MM.1S (cell line): ENCODE data around the gene ZNF630.

ENCODE experiments used
- DNase-seq: peaks from one replicate; pipeline ENCODE4 v3.0.0-alpha.2; 2015
- H2AFZ ChIP-seq: fragments of 300-600 bp; sonication (generic); 2 replicates; pipeline ENCODE4 v1.6.0; 2016; ENCODE audit warnings: antibody characterized with exemption, low read length
- H3F3A ChIP-seq: fragments of 300-600 bp; sonication (generic); 2 replicates; pipeline ENCODE4 v1.6.1; 2016; ENCODE audit warnings: mild to moderate bottlenecking, antibody characterized with exemption, low read length, moderate library complexity, mixed read lengths; ENCODE audit not compliant: insufficient read depth
- H3K27ac ChIP-seq: fragments of 300-600 bp; sonication (generic); 2 replicates; pipeline ENCODE4 v1.5.1; 2016; ENCODE audit warnings: mild to moderate bottlenecking, low read length
- H3K27me3 ChIP-seq: fragments of 300-600 bp; sonication (generic); replicated peaks from 2 replicates; pipeline ENCODE4 v1.6.0; 2016; ENCODE audit warnings: low read length; ENCODE audit not compliant: insufficient read depth
- H3K36me3 ChIP-seq: fragments of 300-600 bp; sonication (generic); replicated peaks from 2 replicates; pipeline ENCODE4 v1.6.1; 2016; ENCODE audit warnings: mild to moderate bottlenecking, low read length, mixed read lengths; ENCODE audit not compliant: insufficient read depth
- H3K4me1 ChIP-seq: fragments of 300-600 bp; sonication (generic); 2 replicates; pipeline ENCODE4 v1.6.1; 2016; ENCODE audit warnings: low read length, mixed read lengths
- H3K4me2 ChIP-seq: fragments of 300-600 bp; sonication (generic); 2 replicates; pipeline ENCODE4 v1.6.0; 2016; ENCODE audit warnings: low read depth, low read length
- H3K4me3 ChIP-seq: fragments of 300-600 bp; sonication (generic); 2 replicates; pipeline ENCODE4 v1.5.1; 2016; ENCODE audit warnings: low read length, mixed read lengths
- H3K79me2 ChIP-seq: fragments of 300-600 bp; sonication (generic); 2 replicates; pipeline ENCODE4 v1.6.1; 2016; ENCODE audit warnings: mixed run types, low read length, mixed read lengths
- H3K9ac ChIP-seq: fragments of 300-600 bp; sonication (generic); 2 replicates; pipeline ENCODE4 v1.6.1; 2016; ENCODE audit warnings: low read length, mixed read lengths
- H3K9me2 ChIP-seq: fragments of 300-600 bp; sonication (generic); replicated peaks from 2 replicates; pipeline ENCODE4 v1.6.1; 2016; ENCODE audit warnings: mild to moderate bottlenecking, low read length, mixed read lengths; ENCODE audit not compliant: insufficient read depth
- H3K9me3 ChIP-seq: fragments of 300-600 bp; sonication (generic); replicated peaks from 2 replicates; pipeline ENCODE4 v1.6.1; 2016; ENCODE audit warnings: mild to moderate bottlenecking, low read length, mixed read lengths; ENCODE audit not compliant: insufficient read depth
- H4K20me1 ChIP-seq: fragments of 300-600 bp; sonication (generic); 2 replicates; pipeline ENCODE4 v1.6.1; 2016; ENCODE audit warnings: mild to moderate bottlenecking, low read length, moderate library complexity, mixed read lengths; ENCODE audit not compliant: insufficient read depth
- EZH2 ChIP-seq: fragments of 300-600 bp; sonication (generic); optimal IDR thresholded peaks from 2 replicates; pipeline ENCODE3; 2017; ENCODE audit warnings: low read depth, mild to moderate bottlenecking, antibody characterized with exemption, low read length, mixed read lengths
- EZH2phosphoT487 ChIP-seq: fragments of 300-600 bp; sonication (generic); IDR thresholded peaks from 2 replicates; pipeline ENCODE4 v1.6.1; 2018; ENCODE audit warnings: antibody characterized with exemption, low read length
- TF ChIP-seq, protein P1 (sequence below): fragments of 300-600 bp; sonication (generic); IDR thresholded peaks from 2 replicates; pipeline ENCODE4 v1.5.1; 2016; ENCODE audit warnings: antibody characterized with exemption, low read length, mixed read lengths

Gene ZNF630

DNA sequence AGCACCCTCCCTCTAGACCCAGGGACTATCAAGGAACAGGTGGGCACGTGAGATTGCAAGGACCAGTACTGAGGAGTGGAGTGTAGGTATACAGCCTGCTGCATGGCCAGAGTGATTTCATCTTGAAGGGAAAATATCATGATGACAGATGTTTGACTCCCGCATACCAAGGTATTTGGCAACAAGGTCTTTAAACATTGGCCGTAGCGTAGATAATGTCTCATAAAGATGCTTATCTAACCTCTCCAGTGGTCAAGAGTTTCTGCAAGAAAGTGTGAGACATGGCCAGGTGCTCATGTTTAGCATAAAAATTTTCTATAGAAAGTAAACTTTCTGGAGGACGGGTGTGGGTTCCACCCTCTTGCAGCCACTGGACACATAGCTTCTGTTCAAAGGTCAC lies 18.7 kb upstream of the ZNF630 start:
- Histone ChIP-seq H3F3A (no peaks in the 10 kb centered on the region), H4K20me1 (no peaks in the 10 kb centered on the region), H3K4me1 (no peaks in the 10 kb centered on the region)

DNA sequence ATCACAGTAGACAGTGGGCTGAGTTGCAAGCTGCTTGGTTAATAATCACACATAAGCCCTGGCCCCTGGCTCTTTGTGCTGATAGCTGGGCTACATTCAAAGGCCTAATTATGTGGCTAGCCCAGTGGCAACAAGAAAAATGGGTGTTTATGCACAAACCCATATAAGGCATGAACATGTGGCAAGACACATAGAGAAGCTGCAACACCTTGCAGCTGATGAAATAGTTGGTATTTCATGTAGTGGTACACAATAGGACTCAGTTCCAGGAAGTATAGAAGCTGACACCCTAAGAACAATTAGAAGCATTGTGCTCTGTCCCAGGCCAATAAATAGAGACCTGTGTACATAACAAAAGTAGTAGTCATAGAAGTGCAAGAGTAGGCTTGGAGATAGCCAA lies 14.6 kb upstream of the ZNF630 start:
- Histone ChIP-seq H4K20me1 (no peaks in the 10 kb centered on the region), H3F3A (no peaks in the 10 kb centered on the region), H3K36me3 (no peaks in the 10 kb centered on the region), H3K9ac (no peak overlapping the region), H3K27me3 (no peaks in the 10 kb centered on the region), H3K27ac (no peak overlapping the region), H3K4me1 (no peaks in the 10 kb centered on the region), H3K9me2 (no peaks in the 10 kb centered on the region), H3K9me3 (no peaks in the 10 kb centered on the region), H3K79me2 (no peaks in the 10 kb centered on the region), H2AFZ (no peak overlapping the region), H3K4me2 (no peak overlapping the region), H3K4me3 (no peak overlapping the region)
- no peak for DNase-seq
- TF ChIP-seq EZH2phosphoT487 (no peak), EZH2 (no peak)
- TF ChIP-seq, protein P1, sequence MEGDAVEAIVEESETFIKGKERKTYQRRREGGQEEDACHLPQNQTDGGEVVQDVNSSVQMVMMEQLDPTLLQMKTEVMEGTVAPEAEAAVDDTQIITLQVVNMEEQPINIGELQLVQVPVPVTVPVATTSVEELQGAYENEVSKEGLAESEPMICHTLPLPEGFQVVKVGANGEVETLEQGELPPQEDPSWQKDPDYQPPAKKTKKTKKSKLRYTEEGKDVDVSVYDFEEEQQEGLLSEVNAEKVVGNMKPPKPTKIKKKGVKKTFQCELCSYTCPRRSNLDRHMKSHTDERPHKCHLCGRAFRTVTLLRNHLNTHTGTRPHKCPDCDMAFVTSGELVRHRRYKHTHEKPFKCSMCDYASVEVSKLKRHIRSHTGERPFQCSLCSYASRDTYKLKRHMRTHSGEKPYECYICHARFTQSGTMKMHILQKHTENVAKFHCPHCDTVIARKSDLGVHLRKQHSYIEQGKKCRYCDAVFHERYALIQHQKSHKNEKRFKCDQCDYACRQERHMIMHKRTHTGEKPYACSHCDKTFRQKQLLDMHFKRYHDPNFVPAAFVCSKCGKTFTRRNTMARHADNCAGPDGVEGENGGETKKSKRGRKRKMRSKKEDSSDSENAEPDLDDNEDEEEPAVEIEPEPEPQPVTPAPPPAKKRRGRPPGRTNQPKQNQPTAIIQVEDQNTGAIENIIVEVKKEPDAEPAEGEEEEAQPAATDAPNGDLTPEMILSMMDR = no peak

More for the DNA sequence above, 18.7 kb upstream of the ZNF630 start:
- H3K9me2 ChIP-seq = no peaks in the 10 kb centered on the region
- H3K36me3 ChIP-seq = no peaks in the 10 kb centered on the region
- H3K27ac ChIP-seq = no peak overlapping the region
- TF ChIP-seq EZH2phosphoT487 = no peak
- TF ChIP-seq, protein P1 = no peak
- TF ChIP-seq EZH2 = no peak
- no peaks in the 10 kb centered on the region for H3K27me3 ChIP-seq
- no peak overlapping the region for H2AFZ ChIP-seq
- no peaks in the 10 kb centered on the region for H3K79me2 ChIP-seq
- no peak for DNase-seq
- H3K9ac ChIP-seq = no peak overlapping the region
- no peak overlapping the region for H3K4me3 ChIP-seq
- no peaks in the 10 kb centered on the region for H3K9me3 ChIP-seq
- no peak overlapping the region for H3K4me2 ChIP-seq

DNA sequence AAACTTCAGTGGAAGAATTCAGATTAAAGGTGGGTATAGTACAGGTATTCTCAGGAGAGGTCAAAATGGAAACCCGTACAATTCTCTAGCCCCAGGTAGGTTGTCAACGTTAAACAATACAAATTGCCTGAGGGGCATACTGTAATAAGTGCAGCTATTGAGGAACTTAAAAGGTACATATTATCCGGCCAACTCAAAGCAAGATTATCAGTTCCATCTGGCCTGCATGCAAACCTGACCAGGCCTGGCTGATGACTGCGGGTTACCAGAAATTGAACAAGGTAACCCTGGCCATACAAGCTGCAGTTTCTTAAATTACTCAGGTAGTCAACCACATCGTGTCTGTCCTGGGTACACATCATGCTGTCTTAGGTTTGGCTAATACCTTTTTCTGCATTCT lies 12.3 kb upstream of the ZNF630 start:
- no peaks in the 10 kb centered on the region for H3K4me1 ChIP-seq
- no peaks in the 10 kb centered on the region for H3K79me2 ChIP-seq
- H3K9me2 ChIP-seq = no peaks in the 10 kb centered on the region
- no peak overlapping the region for H3K9ac ChIP-seq
- no peak overlapping the region for H3K4me2 ChIP-seq
- no peak overlapping the region for H2AFZ ChIP-seq
- H3K27me3 ChIP-seq = no peaks in the 10 kb centered on the region
- no peak overlapping the region for H3K27ac ChIP-seq
- no peaks in the 10 kb centered on the region for H3F3A ChIP-seq
- H3K4me3 ChIP-seq = no peak overlapping the region
- H3K36me3 ChIP-seq = no peaks in the 10 kb centered on the region
- H3K9me3 ChIP-seq = no peaks in the 10 kb centered on the region
- no peaks in the 10 kb centered on the region for H4K20me1 ChIP-seq
- TF ChIP-seq, protein P1 = no peak
- TF ChIP-seq EZH2 (no peak), EZH2phosphoT487 (no peak)
- DNase-seq = no peak
